ENCODE data around the gene RGS6.

The RGS6 gene

GRCh38 chr14:72594099-72594901, 662.1 kb downstream of the RGS6 start:
- peak in 3 of 5 experiments; percentile 10 to 97 (median 56) for DNase-seq

- DNase-seq = no peak
Measured at GRCh38 chr14:72595152-72595862, 663.1 kb downstream of the RGS6 start.

GRCh38 chr14:72597252-72598233, 665.3 kb downstream of the RGS6 start:
- DNase-seq = no peak

GRCh38 chr14:72598306-72598705, 666.1 kb downstream of the RGS6 start:
- DNase-seq = no peak

GRCh38 chr14:72599579-72600470, 667.6 kb downstream of the RGS6 start:
- DNase-seq = no peak

GRCh38 chr14:72600551-72601330, 668.5 kb downstream of the RGS6 start:
- no peak for DNase-seq

- no peak for DNase-seq
Measured at GRCh38 chr14:72603639-72604038, 671.4 kb downstream of the RGS6 start.

- DNase-seq = no peak
Measured at GRCh38 chr14:72604133-72604532, 671.9 kb downstream of the RGS6 start.

- no peak for DNase-seq
Measured at GRCh38 chr14:72605096-72605920, 673.1 kb downstream of the RGS6 start.

- no peak for DNase-seq
Measured at GRCh38 chr14:72605921-72606220, 673.6 kb downstream of the RGS6 start.

- DNase-seq = no peak
Measured at GRCh38 chr14:72606879-72607278, 674.6 kb downstream of the RGS6 start.

GRCh38 chr14:72607386-72608130, 675.3 kb downstream of the RGS6 start:
- DNase-seq = no peak

GRCh38 chr14:72608391-72609204, 676.4 kb downstream of the RGS6 start:
- no peak for DNase-seq

GRCh38 chr14:72609205-72609916, 677.1 kb downstream of the RGS6 start:
- no peak for DNase-seq

GRCh38 chr14:72610096-72610830, 678.0 kb downstream of the RGS6 start:
- no peak for DNase-seq

GRCh38 chr14:72610831-72611200, 678.6 kb downstream of the RGS6 start:
- DNase-seq = no peak

GRCh38 chr14:72611506-72611905, 679.3 kb downstream of the RGS6 start:
- no peak for DNase-seq
